ENCODE data around the gene KCNK5. TPM values are rescaled to one million over a fixed set of nuclear protein-coding genes. Genes with fewer than 3 reads are reported as not detected.

KCNK5 gene
- total RNA-seq, 2 experiments from 2014 or later: 0.30 to 0.47 TPM

DNA sequence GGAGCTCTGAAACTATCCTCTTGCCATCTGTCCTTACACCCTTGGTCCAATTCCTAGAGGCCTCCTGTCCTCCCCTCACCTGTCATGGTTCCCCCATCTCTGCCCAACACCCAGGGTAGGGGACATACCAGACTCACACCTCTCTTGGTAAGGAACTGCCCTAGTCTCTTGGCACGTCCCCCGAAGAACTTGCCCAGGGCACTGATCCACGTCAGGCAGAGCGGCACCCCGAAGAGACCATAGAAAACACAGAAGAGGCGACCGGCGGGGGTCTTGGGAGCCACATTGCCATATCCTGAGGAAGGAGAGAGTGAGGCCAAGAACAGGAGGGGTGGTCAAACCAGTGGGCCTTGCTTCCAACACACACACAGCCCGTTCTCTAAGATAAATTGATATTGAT lies 34.8 kb downstream of the KCNK5 start:
- Mint-ChIP-seq H3K4me1 (ENCODE audit: low read depth) (no peaks in the 10 kb centered on the region), H3K4me3 (no peak overlapping the region), H3K27ac (no peak overlapping the region), H3K36me3 (ENCODE audit: low read depth) (no peaks in the 10 kb centered on the region), H3K27me3 (no peaks in the 10 kb centered on the region), H3K9me3 (no peaks in the 10 kb centered on the region)
- ChIA-PET CTCF (no interaction called here), POLR2A (no interaction called here)
- Histone ChIP-seq H3K27me3 (ENCODE audit: control insufficient read depth in 1 of 2, insufficient read depth in 2 of 2, low read length in 2 of 2) (no peaks in the 10 kb centered on the region), H3K9me3 (ENCODE audit: control insufficient read depth in 1 of 2, insufficient read depth in 1 of 2, low read length in 2 of 2) (no peaks in the 10 kb centered on the region), H3K4me1 (ENCODE audit: insufficient read depth, low read length) (no peaks in the 10 kb centered on the region), H3K27ac (ENCODE audit: low read depth in 1 of 2, low read length in 2 of 2) (no peak overlapping the region), H3K36me3 (ENCODE audit: insufficient read depth, low read length) (no peaks in the 10 kb centered on the region), H3K4me3 (ENCODE audit: low read length) (no peak overlapping the region)
- DNase-seq: no peak
- no peak for ATAC-seq (ENCODE audit: poor library complexity)
- TF ChIP-seq, protein P1, sequence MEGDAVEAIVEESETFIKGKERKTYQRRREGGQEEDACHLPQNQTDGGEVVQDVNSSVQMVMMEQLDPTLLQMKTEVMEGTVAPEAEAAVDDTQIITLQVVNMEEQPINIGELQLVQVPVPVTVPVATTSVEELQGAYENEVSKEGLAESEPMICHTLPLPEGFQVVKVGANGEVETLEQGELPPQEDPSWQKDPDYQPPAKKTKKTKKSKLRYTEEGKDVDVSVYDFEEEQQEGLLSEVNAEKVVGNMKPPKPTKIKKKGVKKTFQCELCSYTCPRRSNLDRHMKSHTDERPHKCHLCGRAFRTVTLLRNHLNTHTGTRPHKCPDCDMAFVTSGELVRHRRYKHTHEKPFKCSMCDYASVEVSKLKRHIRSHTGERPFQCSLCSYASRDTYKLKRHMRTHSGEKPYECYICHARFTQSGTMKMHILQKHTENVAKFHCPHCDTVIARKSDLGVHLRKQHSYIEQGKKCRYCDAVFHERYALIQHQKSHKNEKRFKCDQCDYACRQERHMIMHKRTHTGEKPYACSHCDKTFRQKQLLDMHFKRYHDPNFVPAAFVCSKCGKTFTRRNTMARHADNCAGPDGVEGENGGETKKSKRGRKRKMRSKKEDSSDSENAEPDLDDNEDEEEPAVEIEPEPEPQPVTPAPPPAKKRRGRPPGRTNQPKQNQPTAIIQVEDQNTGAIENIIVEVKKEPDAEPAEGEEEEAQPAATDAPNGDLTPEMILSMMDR (IDR thresholded peaks at IDR 0.05): no peak
- intact Hi-C loops (cut with DNase I, micrococcal nuclease): no loop called here

DNA sequence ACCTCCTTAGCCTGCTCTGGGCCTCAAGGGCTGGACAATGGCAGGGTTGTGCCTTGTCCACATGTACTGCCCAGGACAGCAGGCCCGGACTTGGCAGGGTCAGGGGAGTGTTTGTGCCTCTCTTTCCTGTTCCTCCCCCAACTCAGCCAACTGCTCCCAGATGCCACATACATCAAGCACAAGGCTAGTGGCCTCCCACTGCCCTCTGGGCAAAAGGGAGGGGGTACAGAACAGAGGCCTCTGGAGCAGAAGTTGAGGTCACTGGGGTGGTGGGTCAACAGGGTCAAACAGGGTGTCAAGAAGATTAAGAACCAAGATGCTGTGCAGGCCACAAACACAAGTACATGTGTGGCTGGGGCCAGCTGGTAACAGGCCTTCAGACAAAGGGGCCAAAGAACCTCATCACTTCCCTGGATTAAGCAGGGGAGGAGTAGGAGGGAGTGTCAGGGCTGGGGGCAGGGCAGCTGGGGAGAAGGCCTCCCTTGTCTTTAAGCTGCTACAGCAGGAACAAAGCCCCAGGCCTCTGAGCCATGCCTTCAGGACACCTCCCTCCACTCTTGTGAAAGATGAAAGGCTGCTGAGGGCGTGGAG lies 36.0 kb downstream of the KCNK5 start:
- Histone ChIP-seq H3K4me1 (ENCODE audit: insufficient read depth, low read length) (peaks cover 7% of the 10 kb centered on the region), H3K9me3 (ENCODE audit: control insufficient read depth in 1 of 2, insufficient read depth in 1 of 2, low read length in 2 of 2) (no peaks in the 10 kb centered on the region), H3K36me3 (ENCODE audit: insufficient read depth, low read length) (no peaks in the 10 kb centered on the region), H3K27ac (ENCODE audit: low read depth in 1 of 2, low read length in 2 of 2) (no peak overlapping the region), H3K4me3 (ENCODE audit: low read length) (no peak overlapping the region), H3K27me3 (ENCODE audit: control insufficient read depth in 1 of 2, insufficient read depth in 2 of 2, low read length in 2 of 2) (no peaks in the 10 kb centered on the region)
- H3K4me1 Mint-ChIP-seq (ENCODE audit: low read depth): peaks cover 6% of the 10 kb centered on the region
- H3K9me3 Mint-ChIP-seq: no peaks in the 10 kb centered on the region
- intact Hi-C loops (cut with DNase I, micrococcal nuclease): no loop called here
- CTCF ChIA-PET: no interaction called here
- no peak for ATAC-seq (ENCODE audit: poor library complexity)
- H3K27me3 Mint-ChIP-seq: no peaks in the 10 kb centered on the region
- H3K27ac Mint-ChIP-seq: no peak overlapping the region
- DNase-seq: no peak
- TF ChIP-seq, protein P1 (IDR thresholded peaks at IDR 0.05): no peak
- H3K4me3 Mint-ChIP-seq: no peak overlapping the region
- no peaks in the 10 kb centered on the region for H3K36me3 Mint-ChIP-seq (ENCODE audit: low read depth)
- POLR2A ChIA-PET: no interaction called here

DNA sequence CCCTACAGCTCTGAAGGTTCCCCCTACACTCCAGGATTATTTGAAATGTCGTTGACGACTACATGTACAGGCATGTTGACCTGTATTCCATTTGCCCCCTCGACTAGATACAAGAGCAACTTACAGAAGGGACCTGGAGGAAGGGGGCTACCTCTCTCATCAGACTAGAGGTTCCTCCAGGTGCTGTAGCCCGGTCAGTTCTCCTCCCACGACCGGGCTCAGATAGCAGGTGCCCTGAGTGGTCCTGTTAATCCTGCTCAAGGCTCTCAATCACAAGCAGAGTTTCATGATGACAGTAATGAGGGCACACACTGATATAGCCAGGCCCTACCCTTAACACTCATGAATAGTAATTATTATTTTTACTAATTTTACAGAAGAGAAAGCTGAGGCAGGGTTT lies 36.5 kb downstream of the KCNK5 start:
- H3K36me3 Mint-ChIP-seq (ENCODE audit: low read depth): no peaks in the 10 kb centered on the region
- Histone ChIP-seq H3K9me3 (ENCODE audit: control insufficient read depth in 1 of 2, insufficient read depth in 1 of 2, low read length in 2 of 2) (no peaks in the 10 kb centered on the region), H3K27ac (ENCODE audit: low read depth in 1 of 2, low read length in 2 of 2) (no peak overlapping the region), H3K4me1 (ENCODE audit: insufficient read depth, low read length) (peaks cover 7% of the 10 kb centered on the region), H3K4me3 (ENCODE audit: low read length) (no peak overlapping the region), H3K36me3 (ENCODE audit: insufficient read depth, low read length) (no peaks in the 10 kb centered on the region), H3K27me3 (ENCODE audit: control insufficient read depth in 1 of 2, insufficient read depth in 2 of 2, low read length in 2 of 2) (no peaks in the 10 kb centered on the region)
- TF ChIP-seq, protein P1 (IDR thresholded peaks at IDR 0.05): no peak
- no peaks in the 10 kb centered on the region for H3K27me3 Mint-ChIP-seq
- ATAC-seq (ENCODE audit: poor library complexity): no peak
- no peak for DNase-seq
- intact Hi-C loops (cut with DNase I, micrococcal nuclease): no loop called here
- H3K4me1 Mint-ChIP-seq (ENCODE audit: low read depth): peaks cover 6% of the 10 kb centered on the region
- CTCF ChIA-PET: interaction anchor here (0.7 kb wide), 1 partner anchor 12 kb away, joined by 5 read pairs; no protein-coding TSS in a partner anchor
- no peak overlapping the region for H3K27ac Mint-ChIP-seq
- POLR2A ChIA-PET: no interaction called here
- H3K4me3 Mint-ChIP-seq: no peak overlapping the region
- no peaks in the 10 kb centered on the region for H3K9me3 Mint-ChIP-seq

Data from CD4-positive, alpha-beta T cell (primary cell).